ENCODE data around the gene TNFRSF4.

Gene TNFRSF4

GRCh38 chr1:1241588-1242219 lies 27.8 kb upstream of the TNFRSF4 start:
- H3K4me3 ChIP-seq (replicated peaks; ENCODE audit: insufficient read depth, low read length): no peak overlapping the region
- DNase-seq (ENCODE audit: low read depth in 1 of 2, low spot score in 1 of 2): no peak
- TF ChIP-seq SPI1 (IDR thresholded peaks at IDR 0.05; ENCODE audit: borderline replicate concordance, low read depth): no peak
- TF ChIP-seq, protein P1, sequence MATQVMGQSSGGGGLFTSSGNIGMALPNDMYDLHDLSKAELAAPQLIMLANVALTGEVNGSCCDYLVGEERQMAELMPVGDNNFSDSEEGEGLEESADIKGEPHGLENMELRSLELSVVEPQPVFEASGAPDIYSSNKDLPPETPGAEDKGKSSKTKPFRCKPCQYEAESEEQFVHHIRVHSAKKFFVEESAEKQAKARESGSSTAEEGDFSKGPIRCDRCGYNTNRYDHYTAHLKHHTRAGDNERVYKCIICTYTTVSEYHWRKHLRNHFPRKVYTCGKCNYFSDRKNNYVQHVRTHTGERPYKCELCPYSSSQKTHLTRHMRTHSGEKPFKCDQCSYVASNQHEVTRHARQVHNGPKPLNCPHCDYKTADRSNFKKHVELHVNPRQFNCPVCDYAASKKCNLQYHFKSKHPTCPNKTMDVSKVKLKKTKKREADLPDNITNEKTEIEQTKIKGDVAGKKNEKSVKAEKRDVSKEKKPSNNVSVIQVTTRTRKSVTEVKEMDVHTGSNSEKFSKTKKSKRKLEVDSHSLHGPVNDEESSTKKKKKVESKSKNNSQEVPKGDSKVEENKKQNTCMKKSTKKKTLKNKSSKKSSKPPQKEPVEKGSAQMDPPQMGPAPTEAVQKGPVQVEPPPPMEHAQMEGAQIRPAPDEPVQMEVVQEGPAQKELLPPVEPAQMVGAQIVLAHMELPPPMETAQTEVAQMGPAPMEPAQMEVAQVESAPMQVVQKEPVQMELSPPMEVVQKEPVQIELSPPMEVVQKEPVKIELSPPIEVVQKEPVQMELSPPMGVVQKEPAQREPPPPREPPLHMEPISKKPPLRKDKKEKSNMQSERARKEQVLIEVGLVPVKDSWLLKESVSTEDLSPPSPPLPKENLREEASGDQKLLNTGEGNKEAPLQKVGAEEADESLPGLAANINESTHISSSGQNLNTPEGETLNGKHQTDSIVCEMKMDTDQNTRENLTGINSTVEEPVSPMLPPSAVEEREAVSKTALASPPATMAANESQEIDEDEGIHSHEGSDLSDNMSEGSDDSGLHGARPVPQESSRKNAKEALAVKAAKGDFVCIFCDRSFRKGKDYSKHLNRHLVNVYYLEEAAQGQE (IDR thresholded peaks at IDR 0.05; ENCODE audit: insufficient replicate concordance, low read depth): no peak
- TF ChIP-seq POLR2AphosphoS5 (IDR thresholded peaks at IDR 0.05; ENCODE audit: low read depth): no peak
- no peak overlapping the region for H3K27ac ChIP-seq (replicated peaks)
- peaks cover 19% of the 10 kb centered on the region for H3K27me3 ChIP-seq (ENCODE audit: insufficient read depth, poor library complexity, severe bottlenecking)

DNA sequence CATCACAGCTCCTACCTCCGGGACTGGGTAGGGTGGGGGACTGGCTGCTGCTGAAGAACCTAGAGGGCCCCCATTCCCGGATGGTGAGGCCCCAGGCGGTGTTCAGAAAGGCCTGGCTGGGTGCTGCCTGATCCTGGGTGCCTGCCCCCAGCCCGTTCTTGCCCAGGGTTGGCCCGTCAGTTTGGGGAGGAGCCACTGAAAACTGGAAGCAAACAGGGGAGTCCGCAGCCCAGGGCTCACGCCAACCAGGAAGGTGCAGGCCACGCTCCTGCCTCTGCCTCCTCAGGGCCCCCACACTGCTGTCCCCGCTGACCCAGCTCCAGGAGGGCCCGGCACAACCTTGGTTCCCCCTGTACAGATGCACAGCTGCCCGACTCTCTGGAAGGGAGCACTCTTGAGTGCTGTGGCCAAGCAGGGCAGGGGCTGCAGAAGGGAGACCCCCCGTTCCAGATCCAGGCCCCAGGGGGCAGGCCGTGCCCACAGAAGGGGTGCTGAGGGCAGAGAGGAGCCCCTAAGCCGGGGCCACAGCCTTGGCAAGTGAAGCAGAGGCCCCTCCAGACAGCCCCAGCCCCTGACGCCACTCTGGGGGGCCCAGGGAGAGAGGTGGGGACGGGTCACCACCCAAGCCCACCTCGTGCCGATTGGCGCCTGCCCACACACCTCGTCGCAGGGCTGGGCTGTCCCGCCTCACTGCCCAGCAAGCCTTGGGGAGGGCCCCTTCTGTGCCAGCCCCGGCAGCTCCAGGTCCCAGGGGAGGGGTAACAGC lies 27.1 kb upstream of the TNFRSF4 start:
- no peak overlapping the region for H3K4me3 ChIP-seq (replicated peaks; ENCODE audit: insufficient read depth, low read length)
- H3K27ac ChIP-seq (replicated peaks): no peak overlapping the region
- TF ChIP-seq POLR2AphosphoS5 (IDR thresholded peaks at IDR 0.05; ENCODE audit: low read depth) (no peak), GABPA (IDR thresholded peaks at IDR 0.05; ENCODE audit: low read depth) (no peak), SPI1 (IDR thresholded peaks at IDR 0.05; ENCODE audit: borderline replicate concordance, low read depth) (no peak)
- TF ChIP-seq, protein P2, sequence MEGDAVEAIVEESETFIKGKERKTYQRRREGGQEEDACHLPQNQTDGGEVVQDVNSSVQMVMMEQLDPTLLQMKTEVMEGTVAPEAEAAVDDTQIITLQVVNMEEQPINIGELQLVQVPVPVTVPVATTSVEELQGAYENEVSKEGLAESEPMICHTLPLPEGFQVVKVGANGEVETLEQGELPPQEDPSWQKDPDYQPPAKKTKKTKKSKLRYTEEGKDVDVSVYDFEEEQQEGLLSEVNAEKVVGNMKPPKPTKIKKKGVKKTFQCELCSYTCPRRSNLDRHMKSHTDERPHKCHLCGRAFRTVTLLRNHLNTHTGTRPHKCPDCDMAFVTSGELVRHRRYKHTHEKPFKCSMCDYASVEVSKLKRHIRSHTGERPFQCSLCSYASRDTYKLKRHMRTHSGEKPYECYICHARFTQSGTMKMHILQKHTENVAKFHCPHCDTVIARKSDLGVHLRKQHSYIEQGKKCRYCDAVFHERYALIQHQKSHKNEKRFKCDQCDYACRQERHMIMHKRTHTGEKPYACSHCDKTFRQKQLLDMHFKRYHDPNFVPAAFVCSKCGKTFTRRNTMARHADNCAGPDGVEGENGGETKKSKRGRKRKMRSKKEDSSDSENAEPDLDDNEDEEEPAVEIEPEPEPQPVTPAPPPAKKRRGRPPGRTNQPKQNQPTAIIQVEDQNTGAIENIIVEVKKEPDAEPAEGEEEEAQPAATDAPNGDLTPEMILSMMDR (IDR thresholded peaks at IDR 0.05; ENCODE audit: insufficient read depth, low read length): no peak
- TF ChIP-seq, protein P1 (IDR thresholded peaks at IDR 0.05; ENCODE audit: insufficient replicate concordance, low read depth): no peak
- peak in 1 of 2 experiments; percentile 15 for DNase-seq (ENCODE audit: low read depth in 1 of 2, low spot score in 1 of 2)
- peaks cover 18% of the 10 kb centered on the region for H3K27me3 ChIP-seq (ENCODE audit: insufficient read depth, poor library complexity, severe bottlenecking)

- TF ChIP-seq, protein P2 (IDR thresholded peaks at IDR 0.05; ENCODE audit: insufficient read depth, low read length): no peak
- TF ChIP-seq, protein P1 (IDR thresholded peaks at IDR 0.05; ENCODE audit: insufficient replicate concordance, low read depth): no peak
- TF ChIP-seq GABPA (IDR thresholded peaks at IDR 0.05; ENCODE audit: low read depth) (no peak), SPI1 (IDR thresholded peaks at IDR 0.05; ENCODE audit: borderline replicate concordance, low read depth) (no peak), POLR2AphosphoS5 (IDR thresholded peaks at IDR 0.05; ENCODE audit: low read depth) (no peak)
- Histone ChIP-seq H3K27ac (replicated peaks) (no peak overlapping the region), H3K27me3 (ENCODE audit: insufficient read depth, poor library complexity, severe bottlenecking) (peaks cover 18% of the 10 kb centered on the region), H3K4me3 (replicated peaks; ENCODE audit: insufficient read depth, low read length) (no peak overlapping the region)
- no peak for DNase-seq (ENCODE audit: low read depth in 1 of 2, low spot score in 1 of 2)
Observed at GRCh38 chr1:1240348-1240732, 26.4 kb upstream of the TNFRSF4 start.

All from HL-60 (cell line).